RKO (cell line): ENCODE data around the gene HTD2.
A peak's percentile ranks its signal among the peaks of the same experiment; 100 is the strongest.
"Not testable (repeated sequence)": the region's sequence is repeated elsewhere in the genome, so short reads cannot be mapped to it uniquely, and the experiment has no call there.

Experiments used
- DNase-seq: peaks from one replicate; pipeline ENCODE4 v3.0.0-alpha.2; 2016; ENCODE audit warnings: low spot score

HTD2 gene

GRCh38 chr3:58332575-58333188, 26.4 kb downstream of the HTD2 start, which contains the start of gene PXK:
PXK (plus strand) TSS chr3:58332892; CDS start chr3:58332989, 97 bp downstream.
- DNase-seq, result peak; percentile 81

GRCh38 chr3:58333206-58334012, 27.1 kb downstream of the HTD2 start:
- DNase-seq, result peak; percentile 52

- DNase-seq, result no peak
These were observed 27.6 kb downstream of the HTD2 start for GRCh38 chr3:58334013-58334321.

GRCh38 chr3:58334506-58334884, 28.2 kb downstream of the HTD2 start:
- no peak for DNase-seq

GRCh38 chr3:58335652-58335947, 29.3 kb downstream of the HTD2 start:
- DNase-seq, result no peak

- peak; percentile 62 for DNase-seq
These were observed 30.0 kb downstream of the HTD2 start for GRCh38 chr3:58336135-58336882.

GRCh38 chr3:58337190-58337589, 30.9 kb downstream of the HTD2 start:
- no peak for DNase-seq

- not testable (repeated sequence) for DNase-seq
These were observed 32.8 kb downstream of the HTD2 start for GRCh38 chr3:58339146-58339545.

GRCh38 chr3:58340594-58341244, 34.4 kb downstream of the HTD2 start:
- DNase-seq, result no peak

- DNase-seq, result no peak
These were observed 35.1 kb downstream of the HTD2 start for GRCh38 chr3:58341376-58341775.

GRCh38 chr3:58342676-58343075, 36.4 kb downstream of the HTD2 start:
- DNase-seq, result no peak

GRCh38 chr3:58345457-58345856, 39.1 kb downstream of the HTD2 start:
- peak; percentile 82 for DNase-seq

- no peak for DNase-seq
These were observed 40.0 kb downstream of the HTD2 start for GRCh38 chr3:58346368-58346767.

GRCh38 chr3:58347984-58348383, 41.7 kb downstream of the HTD2 start:
- DNase-seq, result no peak

- no peak for DNase-seq
These were observed 43.7 kb downstream of the HTD2 start for GRCh38 chr3:58349792-58350626.

- DNase-seq, result no peak
These were observed 44.3 kb downstream of the HTD2 start for GRCh38 chr3:58350627-58351013.

GRCh38 chr3:58351920-58352319, 45.6 kb downstream of the HTD2 start:
- DNase-seq, result no peak

- no peak for DNase-seq
These were observed 46.3 kb downstream of the HTD2 start for GRCh38 chr3:58352626-58353025.

- DNase-seq, result no peak
These were observed 47.6 kb downstream of the HTD2 start for GRCh38 chr3:58353722-58354553.

GRCh38 chr3:58355179-58355578, 48.9 kb downstream of the HTD2 start:
- DNase-seq, result no peak

- no peak for DNase-seq
These were observed 49.7 kb downstream of the HTD2 start for GRCh38 chr3:58356054-58356453.
